ENCODE measurements around the gene LDB3. TPM values are rescaled to one million over a fixed set of nuclear protein-coding genes. Genes with fewer than 3 reads are reported as not detected.

The LDB3 gene
- total and polyA plus RNA-seq, 3 donors from 2014 or later = 2.7 to 20.3 (median 3.6) TPM

DNA sequence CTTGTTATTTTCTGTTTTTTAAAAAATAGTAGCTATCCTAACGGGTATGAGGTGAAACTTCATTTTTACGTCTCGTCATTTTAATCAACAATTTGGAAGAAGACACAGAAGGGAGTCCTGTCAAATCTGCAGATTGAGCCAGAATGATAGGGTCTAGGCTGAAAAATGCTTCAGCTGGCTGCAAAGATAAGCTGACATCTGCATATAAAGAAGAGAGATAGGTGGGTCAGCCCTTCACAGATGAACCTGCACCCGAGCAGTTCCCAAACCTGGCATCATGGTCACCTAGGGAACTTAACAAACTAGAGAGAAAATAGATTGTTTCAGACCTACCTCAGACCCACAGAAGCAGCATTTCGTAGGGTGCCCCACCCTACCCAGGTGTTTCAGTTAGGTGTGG is 52.9 kb downstream of the LDB3 start:
- H3K4me1 ChIP-seq = no peaks in the 10 kb centered on the region
- H3K4me3 ChIP-seq = no peak overlapping the region
- no peaks in the 10 kb centered on the region for H3K27me3 ChIP-seq
- WGBS, 2 donors = 80 to 87% methylated on average over 5 of the region's 5 CpGs
- H3K27ac ChIP-seq = no peak overlapping the region
- H3K36me3 ChIP-seq (ENCODE audit: low read depth, missing control alignments) = no peaks in the 10 kb centered on the region
- DNase-seq = no peak
- TF ChIP-seq, protein P1, sequence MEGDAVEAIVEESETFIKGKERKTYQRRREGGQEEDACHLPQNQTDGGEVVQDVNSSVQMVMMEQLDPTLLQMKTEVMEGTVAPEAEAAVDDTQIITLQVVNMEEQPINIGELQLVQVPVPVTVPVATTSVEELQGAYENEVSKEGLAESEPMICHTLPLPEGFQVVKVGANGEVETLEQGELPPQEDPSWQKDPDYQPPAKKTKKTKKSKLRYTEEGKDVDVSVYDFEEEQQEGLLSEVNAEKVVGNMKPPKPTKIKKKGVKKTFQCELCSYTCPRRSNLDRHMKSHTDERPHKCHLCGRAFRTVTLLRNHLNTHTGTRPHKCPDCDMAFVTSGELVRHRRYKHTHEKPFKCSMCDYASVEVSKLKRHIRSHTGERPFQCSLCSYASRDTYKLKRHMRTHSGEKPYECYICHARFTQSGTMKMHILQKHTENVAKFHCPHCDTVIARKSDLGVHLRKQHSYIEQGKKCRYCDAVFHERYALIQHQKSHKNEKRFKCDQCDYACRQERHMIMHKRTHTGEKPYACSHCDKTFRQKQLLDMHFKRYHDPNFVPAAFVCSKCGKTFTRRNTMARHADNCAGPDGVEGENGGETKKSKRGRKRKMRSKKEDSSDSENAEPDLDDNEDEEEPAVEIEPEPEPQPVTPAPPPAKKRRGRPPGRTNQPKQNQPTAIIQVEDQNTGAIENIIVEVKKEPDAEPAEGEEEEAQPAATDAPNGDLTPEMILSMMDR (IDR thresholded peaks at IDR 0.05) = no peak
- TF ChIP-seq POLR2A (IDR thresholded peaks at IDR 0.05) = no peak
- intact Hi-C loops (cut with DNase I; ENCODE audit: low total_unique reads) = no loop called here
- no peaks in the 10 kb centered on the region for H3K9me3 ChIP-seq

DNA sequence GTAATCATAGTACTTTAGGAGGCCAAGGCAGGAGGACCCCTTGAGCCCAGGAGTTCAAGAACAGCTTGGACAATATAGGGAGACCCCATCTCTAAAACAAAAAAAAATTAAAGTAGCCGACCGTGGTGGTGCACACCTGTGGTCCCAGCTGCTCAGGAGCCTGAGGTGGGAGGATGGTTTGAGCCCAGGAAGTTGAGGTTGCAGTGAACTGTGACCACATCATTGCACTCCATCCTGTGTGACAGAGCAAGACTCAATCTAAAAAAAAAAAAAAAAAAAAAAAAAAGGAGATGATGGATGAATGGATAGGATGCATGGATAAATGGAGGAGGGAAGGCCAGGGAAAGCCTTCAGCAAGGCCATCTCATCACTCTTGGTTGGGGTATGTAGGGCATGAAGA is 54.7 kb downstream of the LDB3 start:
- Histone ChIP-seq H3K27ac (no peak overlapping the region), H3K9me3 (no peaks in the 10 kb centered on the region), H3K27me3 (no peaks in the 10 kb centered on the region), H3K36me3 (ENCODE audit: low read depth, missing control alignments) (no peaks in the 10 kb centered on the region), H3K4me3 (no peak overlapping the region), H3K4me1 (no peaks in the 10 kb centered on the region)
- no peak for DNase-seq
- 96 to 97% methylated on average over 2 of the region's 2 CpGs for WGBS, 2 donors
- intact Hi-C loops (cut with DNase I; ENCODE audit: low total_unique reads) = no loop called here
- no peak for TF ChIP-seq POLR2A (IDR thresholded peaks at IDR 0.05)
- TF ChIP-seq, protein P1 (IDR thresholded peaks at IDR 0.05) = no peak

DNA sequence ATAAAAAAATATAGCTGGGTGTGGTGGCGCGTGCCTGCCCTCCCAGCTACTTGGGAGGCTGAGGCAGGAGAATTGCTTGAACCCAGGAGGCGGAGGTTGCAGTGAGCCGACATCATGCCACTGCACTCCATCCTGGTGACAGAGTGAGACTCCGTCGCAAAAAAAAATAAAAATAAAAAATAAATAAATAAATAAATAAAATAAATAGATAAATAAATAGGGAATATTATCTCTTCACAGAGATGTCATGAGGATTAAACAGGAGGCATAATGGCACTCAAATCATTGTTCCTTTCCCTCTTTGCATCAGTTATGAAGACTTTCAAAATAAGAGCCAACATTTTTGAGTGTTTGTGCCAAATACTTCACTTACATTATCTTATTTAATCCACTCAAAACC is 56.1 kb downstream of the LDB3 start:
- Histone ChIP-seq H3K36me3 (ENCODE audit: low read depth, missing control alignments) (no peaks in the 10 kb centered on the region), H3K27me3 (no peaks in the 10 kb centered on the region), H3K9me3 (no peaks in the 10 kb centered on the region), H3K4me1 (no peaks in the 10 kb centered on the region), H3K4me3 (no peak overlapping the region), H3K27ac (no peak overlapping the region)
- 93 to 99% methylated on average over 6 of the region's 6 CpGs for WGBS, 2 donors
- TF ChIP-seq, protein P1 (IDR thresholded peaks at IDR 0.05) = no peak
- no peak for TF ChIP-seq POLR2A (IDR thresholded peaks at IDR 0.05)
- intact Hi-C loops (cut with DNase I; ENCODE audit: low total_unique reads) = no loop called here
- no peak for DNase-seq

DNA sequence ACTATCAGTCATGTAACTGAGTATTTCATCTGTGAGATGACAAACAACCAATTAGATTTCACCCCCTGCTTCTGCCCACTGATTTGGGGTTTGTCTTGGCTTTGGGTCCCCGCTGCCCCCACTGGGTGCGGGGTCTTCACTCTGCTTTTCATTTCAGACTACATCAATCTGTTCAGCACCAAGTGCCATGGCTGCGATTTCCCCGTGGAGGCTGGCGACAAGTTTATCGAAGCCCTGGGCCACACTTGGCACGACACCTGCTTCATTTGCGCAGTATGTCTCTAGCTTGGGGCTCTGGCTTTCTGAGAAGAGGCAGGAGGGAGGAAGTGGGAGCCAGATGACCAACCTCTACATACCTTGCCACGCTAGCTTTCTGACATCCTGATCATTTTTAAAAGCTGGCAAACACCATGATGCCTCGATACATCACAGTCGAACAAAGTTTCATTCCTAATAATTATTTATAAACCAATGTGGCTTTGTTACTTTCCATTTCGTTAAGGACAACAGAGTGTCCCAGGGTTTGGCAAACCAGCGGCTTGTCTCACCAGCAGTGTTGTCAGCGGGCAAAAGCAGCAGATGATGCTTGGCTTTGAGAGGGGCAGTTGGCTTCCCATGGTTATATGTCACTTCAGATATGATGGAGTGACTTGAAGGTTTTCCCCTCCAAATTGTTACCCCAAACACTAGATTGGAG is 57.8 kb downstream of the LDB3 start:
- intact Hi-C loops (cut with DNase I; ENCODE audit: low total_unique reads) = no loop called here
- H3K27me3 ChIP-seq = no peaks in the 10 kb centered on the region
- no peak for TF ChIP-seq POLR2A (IDR thresholded peaks at IDR 0.05)
- TF ChIP-seq, protein P1 (IDR thresholded peaks at IDR 0.05) = no peak
- no peak for DNase-seq
- 87 to 96% methylated on average over 14 of the region's 14 CpGs for WGBS, 2 donors
- H3K9me3 ChIP-seq = no peaks in the 10 kb centered on the region
- no peaks in the 10 kb centered on the region for H3K36me3 ChIP-seq (ENCODE audit: low read depth, missing control alignments)
- no peaks in the 10 kb centered on the region for H3K4me1 ChIP-seq
- H3K4me3 ChIP-seq = no peak overlapping the region
- H3K27ac ChIP-seq = no peak overlapping the region

DNA sequence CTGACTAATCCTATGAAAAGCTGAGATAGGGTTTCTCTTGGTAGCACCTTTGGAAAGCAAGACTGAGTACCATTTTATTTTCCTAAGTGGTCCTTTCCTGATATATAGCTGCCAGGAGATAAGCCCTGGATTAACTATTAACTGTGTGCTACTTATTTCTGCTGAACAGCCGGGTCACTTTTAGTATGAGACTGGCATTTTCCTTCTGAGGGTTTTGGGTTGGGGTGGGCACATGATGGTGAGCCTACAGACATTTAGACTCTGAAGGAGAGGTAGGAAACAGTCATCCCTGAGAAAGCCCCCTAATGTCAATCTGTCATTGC is 58.3 kb downstream of the LDB3 start:
- H3K4me3 ChIP-seq = no peak overlapping the region
- DNase-seq = no peak
- H3K36me3 ChIP-seq (ENCODE audit: low read depth, missing control alignments) = no peaks in the 10 kb centered on the region
- no peak overlapping the region for H3K27ac ChIP-seq
- H3K9me3 ChIP-seq = no peaks in the 10 kb centered on the region
- H3K4me1 ChIP-seq = no peaks in the 10 kb centered on the region
- H3K27me3 ChIP-seq = no peaks in the 10 kb centered on the region
- intact Hi-C loops (cut with DNase I; ENCODE audit: low total_unique reads) = no loop called here
- TF ChIP-seq POLR2A (IDR thresholded peaks at IDR 0.05) = no peak
- TF ChIP-seq, protein P1 (IDR thresholded peaks at IDR 0.05) = no peak
- WGBS, 2 donors = 94 to 96% methylated on average over 1 of the region's 1 CpG
